HG02970 (cell line): ENCODE results near the gene TSC22D4.

Source experiments
- ATAC-seq: cut with Tn5 transposase; IDR thresholded peaks from one replicate; pipeline ENCODE4 v1.9.1; 2021; ENCODE audit warnings: mild to moderate bottlenecking, moderate library complexity, moderate number of reproducible peaks; ENCODE audit not compliant: unreplicated experiment, low FRiP score

The TSC22D4 gene

GRCh38 chr7:100430493-100431285, 48.3 kb downstream of the TSC22D4 start:
- no peak for ATAC-seq

GRCh38 chr7:100429637-100430492, 49.1 kb downstream of the TSC22D4 start, which contains the start of gene MEPCE:
MEPCE (plus strand) TSS chr7:100429831; CDS start chr7:100430019, 188 bp downstream.
- ATAC-seq = peak; percentile 34

DNA sequence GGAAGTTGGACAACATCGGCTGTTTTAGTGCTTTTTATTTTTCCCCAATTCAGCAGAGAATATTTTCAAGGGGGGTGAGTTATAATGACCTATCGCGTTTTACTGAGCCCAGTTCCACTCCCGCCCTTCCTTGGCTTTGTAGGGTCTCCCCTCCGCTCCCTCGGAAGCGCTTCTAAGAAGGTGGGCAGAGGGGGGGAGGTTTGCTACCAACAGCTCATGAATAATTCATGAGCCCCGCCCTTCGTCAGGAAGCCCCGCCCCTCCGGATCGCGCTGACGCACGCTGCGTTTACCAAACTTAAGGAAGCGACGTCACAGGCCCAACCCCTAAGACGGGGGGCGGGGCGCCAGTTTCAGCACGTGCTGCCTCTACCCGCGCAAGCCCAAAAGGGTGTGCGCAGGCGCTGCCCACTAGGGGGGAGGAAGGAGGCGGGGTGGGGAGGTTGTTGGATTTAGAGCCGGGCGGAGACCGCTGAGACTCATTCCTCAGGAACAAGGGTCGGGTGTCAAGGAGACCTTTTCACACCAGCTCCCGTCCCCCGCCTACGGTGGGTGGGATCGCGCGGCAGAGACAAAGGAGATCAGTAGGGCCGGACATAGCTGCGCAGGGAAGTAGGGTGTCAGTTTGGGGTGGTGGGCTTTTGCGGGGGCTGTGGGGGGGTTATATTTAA, 49.9 kb downstream of the TSC22D4 start:
- peak; percentile 50 for ATAC-seq

GRCh38 chr7:100428199-100428966, 50.6 kb downstream of the TSC22D4 start, which contains the start of gene ZCWPW1:
ZCWPW1 (minus strand) TSS chr7:100428703; CDS start chr7:100420649, 8,054 bp downstream.
- peak; percentile 37 for ATAC-seq

DNA sequence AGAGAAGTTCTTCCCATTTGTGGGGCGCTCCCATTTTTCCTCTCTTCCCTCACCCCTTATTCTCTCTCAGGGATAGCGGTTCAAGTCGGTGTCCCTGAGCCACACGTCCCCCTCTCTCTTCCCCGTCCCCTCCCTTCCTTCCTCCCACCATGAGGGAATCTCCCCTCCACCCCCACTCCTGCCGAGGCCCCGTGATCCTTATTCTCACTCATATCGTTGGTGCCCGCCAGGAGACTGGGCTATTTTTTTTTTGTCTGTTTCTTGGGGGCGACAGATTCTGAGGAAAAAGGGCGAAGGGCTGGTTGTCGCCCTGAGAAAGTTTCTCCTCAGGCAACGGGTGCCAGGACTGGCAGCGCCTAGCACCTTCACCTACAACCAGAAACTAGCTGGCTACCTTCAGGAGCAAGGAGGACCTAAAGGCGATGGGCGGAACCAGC, 51.2 kb downstream of the TSC22D4 start:
- no peak for ATAC-seq

- no peak for ATAC-seq
These were observed 52.5 kb downstream of the TSC22D4 start for GRCh38 chr7:100426516-100426915.

DNA sequence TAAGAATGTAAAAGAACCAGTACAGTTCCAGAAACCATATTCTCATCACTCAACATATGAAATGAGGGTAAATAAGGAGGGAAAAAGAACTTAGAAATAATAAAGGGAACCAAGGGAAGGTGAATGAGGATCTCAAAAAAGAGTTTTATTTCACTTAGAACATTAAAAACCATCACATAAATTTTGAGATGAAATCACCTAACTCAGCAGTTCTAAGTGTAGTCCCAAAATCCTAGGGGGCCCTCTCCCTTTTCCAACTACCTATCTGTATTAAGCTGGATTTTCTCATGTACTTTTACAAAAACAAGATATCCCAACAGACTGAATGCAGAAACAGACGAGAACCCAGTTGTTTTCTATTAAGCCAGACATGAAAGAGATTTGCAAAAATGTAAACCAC, 53.7 kb downstream of the TSC22D4 start:
- ATAC-seq = no peak

DNA sequence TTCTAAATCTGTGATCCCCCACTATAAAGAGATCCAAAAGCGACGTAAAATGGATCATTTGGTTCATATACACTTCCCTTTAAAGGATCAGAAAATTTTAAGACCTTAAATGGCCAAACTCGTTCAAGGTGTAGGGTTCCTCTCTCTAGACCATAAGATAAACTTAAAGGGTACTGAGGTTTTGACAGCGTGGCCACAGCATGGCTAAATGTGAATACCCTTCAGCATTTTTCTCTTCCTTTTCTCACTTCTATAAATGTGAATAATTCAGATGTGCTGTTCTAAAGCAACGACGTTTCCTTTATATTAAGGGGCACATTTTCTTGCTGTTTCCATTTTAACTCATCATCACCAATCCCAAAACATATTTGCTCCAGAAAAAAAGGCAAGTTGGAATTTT, 55.7 kb downstream of the TSC22D4 start:
- ATAC-seq = no peak

DNA sequence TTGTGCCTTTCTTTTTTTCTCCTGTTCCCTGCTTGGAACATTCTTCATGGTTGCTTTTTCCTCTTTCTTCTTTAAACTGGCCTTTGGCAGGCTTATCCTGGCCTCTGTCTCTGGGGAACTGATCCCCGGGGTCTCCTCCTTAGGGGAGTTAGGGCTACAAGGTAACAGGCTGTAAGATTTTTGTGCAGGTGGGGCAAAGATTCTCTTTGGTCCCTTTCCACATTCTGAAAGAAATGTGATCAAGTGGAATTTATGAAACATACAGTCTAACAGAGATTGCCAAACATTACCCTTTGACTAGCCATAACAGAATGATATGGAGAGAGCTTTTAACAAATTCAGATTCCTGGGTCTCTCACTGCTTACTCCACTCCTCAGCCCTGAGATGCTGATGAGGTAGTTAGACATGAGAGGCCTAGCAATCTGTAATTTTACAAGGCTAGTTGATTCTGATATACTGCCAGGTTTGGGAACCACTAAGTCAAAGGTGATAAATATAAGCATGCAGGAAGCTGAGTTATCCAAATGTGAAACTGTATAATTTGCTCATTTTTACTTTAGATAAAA, 59.3 kb downstream of the TSC22D4 start:
- no peak for ATAC-seq

GRCh38 chr7:100418930-100419659, 59.9 kb downstream of the TSC22D4 start:
- no peak for ATAC-seq
